GM19372 (cell line): ENCODE data around the gene IL21R.

Experiments
- ATAC-seq: cut with Tn5 transposase; IDR thresholded peaks from one replicate; pipeline ENCODE4 v1.9.1; 2021; ENCODE audit warnings: mild to moderate bottlenecking, low read depth, moderate library complexity; ENCODE audit not compliant: unreplicated experiment

IL21R gene

GRCh38 chr16:27481282-27481934 is 79.4 kb downstream of the IL21R start:
- ATAC-seq = no peak

GRCh38 chr16:27482397-27483087 is 80.6 kb downstream of the IL21R start:
- ATAC-seq = no peak

GRCh38 chr16:27483088-27483437 is 81.1 kb downstream of the IL21R start:
- no peak for ATAC-seq

DNA sequence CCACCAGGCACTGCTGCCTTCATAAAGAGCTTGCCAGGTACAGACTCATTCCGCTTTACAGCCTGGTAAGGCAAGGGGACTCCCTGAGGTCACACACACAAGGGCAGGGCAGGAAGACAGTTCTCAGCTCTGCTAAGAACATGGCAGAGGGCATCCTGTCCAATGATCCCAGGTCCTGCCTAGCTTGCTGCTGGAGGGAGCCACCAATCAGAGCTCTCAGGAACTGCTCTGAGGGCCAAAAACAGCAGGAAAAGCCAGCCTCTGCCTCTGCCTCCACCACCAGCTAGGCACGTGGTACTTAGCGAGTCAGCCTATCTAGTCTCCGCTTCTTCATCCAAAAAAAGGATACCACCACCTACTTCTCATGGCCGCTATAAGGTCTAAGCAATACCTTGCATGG is 81.7 kb downstream of the IL21R start:
- ATAC-seq = no peak

DNA sequence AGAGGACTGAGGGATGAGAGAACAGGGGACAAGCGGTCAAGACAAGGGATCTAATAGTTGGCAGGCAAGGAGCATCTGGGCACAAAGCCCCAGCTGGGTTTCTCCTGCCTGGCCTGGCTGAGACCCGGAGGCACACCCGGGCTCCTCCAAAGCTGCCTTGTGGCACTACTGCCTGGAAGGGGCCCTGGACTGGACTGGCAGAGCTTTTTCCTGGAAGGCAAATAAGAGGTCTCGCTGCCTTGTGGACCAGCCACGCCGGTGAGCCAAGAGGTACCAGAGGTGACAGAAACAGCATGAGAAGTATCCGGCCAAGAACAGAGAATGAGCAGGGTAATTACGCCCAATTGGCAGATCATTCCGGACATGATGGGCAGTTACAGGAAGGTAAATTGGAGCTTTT is 83.2 kb downstream of the IL21R start:
- ATAC-seq = no peak

DNA sequence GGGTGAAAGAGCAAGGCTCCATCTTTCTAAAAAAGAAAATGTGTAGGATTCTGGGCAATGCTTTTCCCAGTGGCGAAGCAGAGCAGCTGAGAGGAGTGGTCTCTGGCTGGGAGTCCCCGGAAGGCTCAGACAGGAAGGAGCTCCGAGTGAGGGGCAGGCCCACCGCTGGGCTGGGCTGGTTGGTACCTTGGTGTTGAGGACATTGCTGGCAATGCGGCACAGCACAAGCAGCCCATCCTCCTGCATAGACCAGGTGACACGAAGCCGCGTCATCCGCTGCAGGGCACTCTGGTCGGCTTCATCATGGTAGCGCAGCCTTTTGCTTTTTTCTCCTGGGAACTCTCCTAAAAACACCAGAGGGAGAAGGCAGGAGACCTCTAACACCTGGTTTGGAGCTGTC is 83.8 kb downstream of the IL21R start:
- ATAC-seq = no peak

GRCh38 chr16:27486344-27486743 is 84.4 kb downstream of the IL21R start:
- ATAC-seq = no peak

GRCh38 chr16:27486760-27487159 is 84.8 kb downstream of the IL21R start:
- no peak for ATAC-seq

GRCh38 chr16:27489421-27489820 is 87.4 kb downstream of the IL21R start:
- ATAC-seq = no peak

GRCh38 chr16:27489906-27490305 is 87.9 kb downstream of the IL21R start:
- ATAC-seq = no peak

GRCh38 chr16:27491894-27492587 is 90.1 kb downstream of the IL21R start:
- ATAC-seq = no peak

DNA sequence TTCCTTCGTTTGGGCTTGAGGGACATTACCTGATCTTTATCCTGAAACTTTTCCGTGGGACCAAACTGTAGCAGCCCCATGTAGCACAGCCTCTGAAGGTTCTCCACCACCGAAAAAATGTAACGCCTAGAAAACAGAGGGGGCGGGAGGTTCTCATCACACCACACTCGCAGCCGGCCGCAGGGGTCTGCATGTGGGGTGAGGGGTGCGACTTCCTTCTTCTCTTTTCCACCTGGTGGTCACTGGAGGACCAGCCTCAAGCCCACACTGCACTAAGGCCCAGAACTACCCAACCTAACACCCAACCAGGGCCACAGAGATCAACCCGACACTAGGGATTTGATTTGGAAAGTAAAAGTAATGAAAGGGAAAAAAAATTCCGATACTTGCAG is 90.6 kb downstream of the IL21R start:
- no peak for ATAC-seq

DNA sequence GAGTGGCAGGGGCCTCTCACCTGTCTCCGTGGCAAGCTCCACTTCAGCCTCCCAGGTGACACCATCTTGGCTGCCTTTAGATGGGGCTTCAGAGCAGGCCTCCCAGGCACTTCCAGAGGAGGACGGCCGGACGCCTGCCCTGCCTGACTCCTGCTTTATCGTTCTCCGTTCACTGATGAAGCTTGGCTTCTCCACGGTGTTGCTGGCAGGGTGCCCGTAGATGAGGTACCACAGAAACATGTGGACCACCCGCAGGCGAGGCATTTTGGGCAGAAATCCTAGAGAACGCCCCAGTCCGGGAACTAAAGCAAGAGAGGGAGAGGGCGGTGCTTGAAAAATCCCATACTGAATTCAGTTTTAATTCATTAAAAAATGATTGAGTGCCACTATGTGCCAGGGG is 93.2 kb downstream of the IL21R start:
- no peak for ATAC-seq

GRCh38 chr16:27498031-27498825 is 96.3 kb downstream of the IL21R start:
- ATAC-seq = no peak

GRCh38 chr16:27498916-27499658 is 97.1 kb downstream of the IL21R start:
- ATAC-seq = no peak

- no peak for ATAC-seq
These were observed 97.7 kb downstream of the IL21R start for GRCh38 chr16:27499659-27500055.

- no peak for ATAC-seq
These were observed 98.8 kb downstream of the IL21R start for GRCh38 chr16:27500801-27501200.
